A549 (cell line): ENCODE data around the gene RHOB. TPM values are rescaled to one million over a fixed set of nuclear protein-coding genes. Genes with fewer than 3 reads are reported as not detected.

ENCODE experiments used
- ATAC-seq, 2 experiments: fragments of 200-7000 bp in 1 of 2; fragments of >200 bp in 1 of 2; cut with Nextera tagmentation in 1 of 2; cut with Tn5 transposase in 1 of 2; 3 replicates each; pipeline versions ENCODE4 v1.8.0 to v1.9.1; 2018 to 2020; ENCODE audit warnings: mild to moderate bottlenecking in 1 of 2, moderate library complexity in 1 of 2
- CTCF ChIA-PET: fragments of 300-600 bp; sonication (Branson Sonifier 250); formaldehyde crosslinking; extraction: SDS; loops from one replicate; lab custom pipeline; 2021; ENCODE audit warnings: antibody characterized with exemption, inconsistent platforms; lab: Yijun Ruan, JAX
- POLR2A ChIA-PET: fragments of 350-600 bp; formaldehyde crosslinking; extraction: SDS; loops from one replicate; lab custom pipeline; 2021; ENCODE audit warnings: antibody characterized with exemption, inconsistent platforms; lab: Yijun Ruan, JAX
- DNase-seq, 2 experiments: peaks; one replicate each; pipeline versions ENCODE4 v3.0.0 to v3.0.0-alpha.2; 2011 to 2016; ENCODE audit warnings: low read depth in 1 of 2, low spot score in 1 of 2
- FAIRE-seq: peaks from 2 replicates; lab custom pipeline; 2011; peaks lifted over from hg19 to GRCh38; lab: Jason Lieb, UNC
- H3K27ac ChIP-seq, 2 experiments: fragments of >200 bp; sonication (Bioruptor Twin); formaldehyde crosslinking; 3 replicates each; pipeline ENCODE4 v1.5.1; 2016 to 2017
- H3K4me1 ChIP-seq: fragments of >200 bp; sonication (Bioruptor Twin); formaldehyde crosslinking; 3 replicates; pipeline ENCODE4 v1.6.1; 2016
- H3K4me2 ChIP-seq: fragments of >200 bp; sonication (Bioruptor Twin); formaldehyde crosslinking; 3 replicates; pipeline ENCODE4 v1.6.1; 2016
- H3K4me3 ChIP-seq: fragments of >200 bp; sonication (Bioruptor Twin); formaldehyde crosslinking; 3 replicates; pipeline ENCODE4 v1.5.1; 2016
- H3K9me3 ChIP-seq: fragments of >200 bp; sonication (Bioruptor Twin); formaldehyde crosslinking; 3 replicates; pipeline ENCODE4 v1.6.1; 2016
- BHLHE40 ChIP-seq: IDR thresholded peaks from 2 replicates; pipeline ENCODE4 v1.6.1; 2012; ENCODE audit warnings: low read depth, low read length, inconsistent platforms
- CBX8 ChIP-seq: fragments of 200-600 bp; sonication (generic); IDR thresholded peaks from 2 replicates; pipeline ENCODE4 v1.6.1; 2016
- CHD2 ChIP-seq: fragments of 150-350 bp; IDR thresholded peaks from 2 replicates; pipeline ENCODE4 v1.6.1; 2014; ENCODE audit warnings: low read length; ENCODE audit not compliant: partially characterized antibody
- EHF ChIP-seq: fragments of 250-450 bp; sonication (Bioruptor Pico); IDR thresholded peaks from 2 replicates; pipeline ENCODE4 v1.5.0; 2020; ENCODE audit warnings: mild to moderate bottlenecking
- ESRRA ChIP-seq: fragments of 150-350 bp; IDR thresholded peaks from 2 replicates; pipeline ENCODE4 v1.6.1; 2014; ENCODE audit warnings: mild to moderate bottlenecking, low read length, borderline replicate concordance
- FOSB ChIP-seq: fragments of 250-450 bp; sonication (Bioruptor Pico); IDR thresholded peaks from 2 replicates; pipeline ENCODE4 v1.5.0; 2020; ENCODE audit warnings: mild to moderate bottlenecking, moderate library complexity
- FOSL2 ChIP-seq, 2 experiments: fragments of 450-650 bp in 1 of 2; fragments of >200 bp in 1 of 2; sonication (Bioruptor Twin) in 1 of 2; formaldehyde crosslinking; IDR thresholded peaks; 2 replicates each; pipeline versions ENCODE4 v1.5.0 to v1.6.1; 2016 to 2020; ENCODE audit warnings: mild to moderate bottlenecking in 1 of 2, moderate library complexity in 1 of 2
- FOXS1 ChIP-seq: fragments of 250-450 bp; sonication (Bioruptor Pico); IDR thresholded peaks from 2 replicates; pipeline ENCODE4 v1.5.0; 2020; ENCODE audit warnings: mild to moderate bottlenecking, moderate library complexity
- HDAC2 ChIP-seq: fragments of 200-600 bp; sonication (generic); IDR thresholded peaks from 2 replicates; pipeline ENCODE4 v1.6.1; 2016
- HMGXB4 ChIP-seq: fragments of 250-450 bp; sonication (Bioruptor Pico); IDR thresholded peaks from 2 replicates; pipeline ENCODE4 v1.5.0; 2021; ENCODE audit warnings: mild to moderate bottlenecking, moderate library complexity, borderline replicate concordance
- HOXA7 ChIP-seq: fragments of 250-450 bp; sonication (Bioruptor Pico); IDR thresholded peaks from 2 replicates; pipeline ENCODE4 v1.5.0; 2020; ENCODE audit warnings: mild to moderate bottlenecking, moderate library complexity
- HOXB5 ChIP-seq: fragments of 250-450 bp; sonication (Bioruptor Pico); IDR thresholded peaks from 2 replicates; pipeline ENCODE4 v1.5.0; 2020; ENCODE audit warnings: mild to moderate bottlenecking, moderate library complexity
- JUN ChIP-seq, 2 experiments: fragments of >200 bp; sonication (Bioruptor Twin); formaldehyde crosslinking; IDR thresholded peaks; 2 replicates in 1 of 2; 3 replicates in 1 of 2; pipeline ENCODE4 v1.6.1; 2016 to 2017
- KDM1A ChIP-seq: fragments of 200-600 bp; sonication (generic); IDR thresholded peaks from 2 replicates; pipeline ENCODE4 v1.6.1; 2016; ENCODE audit warnings: low read depth, mild to moderate bottlenecking
- MYC ChIP-seq: IDR thresholded peaks from 2 replicates; pipeline ENCODE4 v1.6.1; 2012; ENCODE audit warnings: mild to moderate bottlenecking, inconsistent platforms, low read length, improper control_type of control experiment, borderline replicate concordance
- NPAS2 ChIP-seq: fragments of 250-450 bp; sonication (Bioruptor Pico); IDR thresholded peaks from 2 replicates; pipeline ENCODE4 v1.8.0; 2022; ENCODE audit warnings: mild to moderate bottlenecking, moderate library complexity, borderline replicate concordance
- PHF8 ChIP-seq: fragments of 200-600 bp; sonication (generic); IDR thresholded peaks from 2 replicates; pipeline ENCODE4 v1.6.1; 2016; ENCODE audit warnings: low read depth, mild to moderate bottlenecking, antibody characterized with exemption, moderate library complexity, borderline replicate concordance
- POLR2AphosphoS2 ChIP-seq: conservative IDR thresholded peaks from 2 replicates; pipeline ENCODE4 v1.6.1; 2012; ENCODE audit warnings: low read length, improper control_type of control experiment, inconsistent platforms
- RARB ChIP-seq: fragments of 250-450 bp; sonication (Bioruptor Pico); IDR thresholded peaks from 2 replicates; pipeline ENCODE4 v1.8.0; 2021; ENCODE audit warnings: mild to moderate bottlenecking, moderate library complexity
- SREBF2 ChIP-seq: fragments of 450-650 bp; IDR thresholded peaks from 2 replicates; pipeline ENCODE4 v1.6.1; 2014; ENCODE audit warnings: mild to moderate bottlenecking, moderate library complexity
- TFCP2L1 ChIP-seq: fragments of 250-450 bp; sonication (Bioruptor Pico); IDR thresholded peaks from 2 replicates; pipeline ENCODE4 v1.5.0; 2021; ENCODE audit warnings: mild to moderate bottlenecking
- TP53 ChIP-seq: fragments of 250-450 bp; sonication (Bioruptor Pico); IDR thresholded peaks from 2 replicates; pipeline ENCODE4 v1.5.0; 2021; ENCODE audit warnings: mild to moderate bottlenecking, moderate library complexity
- ZNF302 ChIP-seq: fragments of 250-450 bp; sonication (Bioruptor Pico); IDR thresholded peaks from 2 replicates; pipeline ENCODE4 v1.9.0; 2021; ENCODE audit warnings: inconsistent platforms, mild to moderate bottlenecking, moderate library complexity
- WGBS: methylation state at CpG from one replicate; pipeline ENCODE4 v1.1.6; 2017; ENCODE audit errors: missing lambda C conversion rate; 5-methylcytosine and 5-hydroxymethylcytosine counted together
- polyA plus RNA-seq, 4 experiments: library from polyadenylated mRNA; depleted of rRNA in 3 of 4; stranded (reverse); fragments of >200 nt; fragmentation: RNase III in 1 of 4; extraction: RNeasy Plus Mini Kit Qiagen cat#74134 plus additional on column Dnase treatment in 1 of 4; gene quantifications; 2 replicates in 3 of 4; 3 replicates in 1 of 4; pipeline ENCODE4 v1.2.3, GENCODE V29; 2011 to 2017
- TF ChIP-seq, protein P1 (sequence below): IDR thresholded peaks from 2 replicates; pipeline ENCODE4 v1.6.1; 2012; ENCODE audit warnings: low read depth, borderline replicate concordance

RHOB gene
- polyA plus RNA-seq, 2 of the 4 experiments (the other 2 are of a cell fraction) = 84.5 to 157 TPM

DNA sequence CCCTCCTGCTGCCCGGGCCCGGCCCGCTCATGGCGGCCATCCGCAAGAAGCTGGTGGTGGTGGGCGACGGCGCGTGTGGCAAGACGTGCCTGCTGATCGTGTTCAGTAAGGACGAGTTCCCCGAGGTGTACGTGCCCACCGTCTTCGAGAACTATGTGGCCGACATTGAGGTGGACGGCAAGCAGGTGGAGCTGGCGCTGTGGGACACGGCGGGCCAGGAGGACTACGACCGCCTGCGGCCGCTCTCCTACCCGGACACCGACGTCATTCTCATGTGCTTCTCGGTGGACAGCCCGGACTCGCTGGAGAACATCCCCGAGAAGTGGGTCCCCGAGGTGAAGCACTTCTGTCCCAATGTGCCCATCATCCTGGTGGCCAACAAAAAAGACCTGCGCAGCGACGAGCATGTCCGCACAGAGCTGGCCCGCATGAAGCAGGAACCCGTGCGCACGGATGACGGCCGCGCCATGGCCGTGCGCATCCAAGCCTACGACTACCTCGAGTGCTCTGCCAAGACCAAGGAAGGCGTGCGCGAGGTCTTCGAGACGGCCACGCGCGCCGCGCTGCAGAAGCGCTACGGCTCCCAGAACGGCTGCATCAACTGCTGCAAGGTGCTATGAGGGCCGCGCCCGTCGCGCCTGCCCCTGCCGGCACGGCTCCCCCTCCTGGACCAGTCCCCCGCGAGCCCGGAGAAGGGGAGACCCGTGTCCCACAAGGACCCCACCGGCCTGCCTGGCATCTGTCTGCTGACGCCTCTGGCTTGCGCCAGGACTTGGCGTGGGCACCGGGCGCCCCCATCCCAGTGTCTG, 767 bp downstream of the RHOB start (continued):
- TF ChIP-seq ESRRA = no peak
- no peak for TF ChIP-seq FOSL2 (IDR thresholded peaks at IDR 0.05)
- TF ChIP-seq FOSL2 (CRISPR knock-in tag; IDR thresholded peaks at IDR 0.05) = no peak

DNA sequence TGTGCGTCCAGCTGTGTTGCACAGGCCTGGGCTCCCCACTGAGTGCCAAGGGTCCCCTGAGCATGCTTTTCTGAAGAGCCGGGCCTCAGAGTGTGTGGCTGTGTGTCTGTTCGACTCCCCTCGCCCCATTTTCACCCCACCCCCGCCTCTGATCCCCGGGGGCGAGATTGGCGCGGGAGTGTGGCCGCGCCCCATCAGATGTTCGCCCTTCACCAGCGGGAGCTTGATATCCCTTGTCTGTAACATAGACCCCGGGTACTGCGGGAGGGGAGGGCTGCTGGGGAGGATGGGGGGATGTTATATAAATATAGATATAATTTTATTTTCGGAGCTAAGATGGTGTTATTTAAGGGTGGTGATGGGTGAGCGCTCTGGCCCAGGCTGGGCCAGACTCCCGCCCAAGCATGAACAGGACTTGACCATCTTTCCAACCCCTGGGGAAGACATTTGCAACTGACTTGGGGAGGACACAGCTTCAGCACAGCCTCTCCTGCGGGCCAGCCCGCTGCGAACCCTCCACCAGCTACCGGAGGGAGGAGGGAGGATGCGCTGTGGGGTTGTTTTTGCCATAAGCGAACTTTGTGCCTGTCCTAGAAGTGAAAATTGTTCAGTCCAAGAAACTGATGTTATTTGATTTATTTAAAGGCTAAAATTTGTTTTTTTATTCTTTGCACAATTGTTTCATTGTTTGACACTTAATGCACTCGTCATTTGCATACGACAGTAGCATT, 1.5 kb downstream of the RHOB start:
- WGBS = 17% methylated on average over 25 of the region's 26 CpGs
- POLR2A ChIA-PET = interaction anchor here (0.6 to 5.5 kb wide), 32 partner anchors 9 to 491 kb away, joined by 3 to 137 read pairs (median 16); partner anchors contain the start of genes HS1BP3, LAPTM4A and LDAH
- FAIRE-seq (no peak), DNase-seq (peak; percentile 32 to 46), ATAC-seq (no peak)
- TF ChIP-seq FOXS1 (CRISPR knock-in tag) (no peak), KDM1A (no peak), JUN (IDR thresholded peaks at IDR 0.05) (peak; percentile 14 to 54; a peak in 2 of 5 replicates), TP53 (CRISPR knock-in tag) (peak; percentile 81), TFCP2L1 (CRISPR knock-in tag) (peak; percentile 69; the same call in 1 of the 2 replicates), FOSB (CRISPR knock-in tag) (0 out of 2 replicates have a peak, but pooled peaks have one; percentile 56), RARB (CRISPR knock-in tag) (0 out of 2 replicates have a peak, but pooled peaks have one; percentile 64), ESRRA (no peak), HOXA7 (CRISPR knock-in tag) (peak; percentile 71; the same call in 1 of the 2 replicates), FOSL2 (IDR thresholded peaks at IDR 0.05) (no peak), FOSL2 (CRISPR knock-in tag; IDR thresholded peaks at IDR 0.05) (no peak), CHD2 (peak; percentile 16), POLR2AphosphoS2 (0 out of 2 replicates have a peak, but pooled peaks have one; percentile 51), HOXB5 (CRISPR knock-in tag) (0 out of 2 replicates have a peak, but pooled peaks have one; percentile 47)
- H3K4me2 ChIP-seq = peak overlapping the region; percentile 82
- peak overlapping the region; percentile 90 for H3K4me3 ChIP-seq
- H3K27ac ChIP-seq = peak overlapping the region; percentile 95 to 98
- CTCF ChIA-PET = interaction anchor here (0.8 to 10.5 kb wide), 12 partner anchors 9 to 213 kb away, joined by 3 to 210 read pairs (median 6); no protein-coding TSS in a partner anchor
- peaks cover 49% of the 10 kb centered on the region for H3K4me1 ChIP-seq
- H3K9me3 ChIP-seq = no peaks in the 10 kb centered on the region

GRCh38 chr2:20448977-20449306, 2.1 kb downstream of the RHOB start:
- 67% methylated on average over 1 of the region's 1 CpG for WGBS
- ATAC-seq (no peak), FAIRE-seq (no peak), DNase-seq (no peak)
- no peaks in the 10 kb centered on the region for H3K9me3 ChIP-seq
- peak overlapping the region; percentile 95 to 98; a peak in 5 of 6 replicates for H3K27ac ChIP-seq
- peak overlapping the region; percentile 90 for H3K4me3 ChIP-seq
- TF ChIP-seq EHF (no peak), CBX8 (no peak), HMGXB4 (no peak), POLR2AphosphoS2 (no peak), HOXB5 (CRISPR knock-in tag) (no peak), FOSB (CRISPR knock-in tag) (no peak), MYC (no peak), PHF8 (no peak), JUN (IDR thresholded peaks at IDR 0.05) (no peak), HDAC2 (no peak), ZNF302 (CRISPR knock-in tag) (no peak), HOXA7 (CRISPR knock-in tag) (no peak), BHLHE40 (no peak), NPAS2 (CRISPR knock-in tag) (no peak), SREBF2 (no peak)
- TF ChIP-seq, protein P1, sequence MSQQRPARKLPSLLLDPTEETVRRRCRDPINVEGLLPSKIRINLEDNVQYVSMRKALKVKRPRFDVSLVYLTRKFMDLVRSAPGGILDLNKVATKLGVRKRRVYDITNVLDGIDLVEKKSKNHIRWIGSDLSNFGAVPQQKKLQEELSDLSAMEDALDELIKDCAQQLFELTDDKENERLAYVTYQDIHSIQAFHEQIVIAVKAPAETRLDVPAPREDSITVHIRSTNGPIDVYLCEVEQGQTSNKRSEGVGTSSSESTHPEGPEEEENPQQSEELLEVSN = no peak
- CTCF ChIA-PET = interaction anchor here (1.2 to 10.5 kb wide), 7 partner anchors 38 to 202 kb away, joined by 3 to 210 read pairs (median 7); no protein-coding TSS in a partner anchor
- peaks cover 43% of the 10 kb centered on the region for H3K4me1 ChIP-seq
- POLR2A ChIA-PET = interaction anchor here (0.6 to 5.5 kb wide), 12 partner anchors 11 to 200 kb away, joined by 3 to 137 read pairs (median 40); partner anchors contain the start of gene HS1BP3
- H3K4me2 ChIP-seq = peak overlapping the region; percentile 82
